ENCODE results near the gene RAB11FIP4.
"Not testable (repeated sequence)": the region's sequence is repeated elsewhere in the genome, so short reads cannot be mapped to it uniquely, and the experiment has no call there.

The RAB11FIP4 gene

GRCh38 chr17:31433091-31433790, 41.8 kb downstream of the RAB11FIP4 start:
- DNase-seq (ENCODE audit: low read depth in 2 of 2), result no peak

- DNase-seq (ENCODE audit: low read depth in 2 of 2), result no peak
Observed at GRCh38 chr17:31433811-31434726, 42.6 kb downstream of the RAB11FIP4 start.

GRCh38 chr17:31434727-31435050, 43.2 kb downstream of the RAB11FIP4 start:
- no peak for DNase-seq (ENCODE audit: low read depth in 2 of 2)

GRCh38 chr17:31435581-31435980, 44.1 kb downstream of the RAB11FIP4 start:
- no peak for DNase-seq (ENCODE audit: low read depth in 2 of 2)

- DNase-seq (ENCODE audit: low read depth in 2 of 2), result no peak
Observed at GRCh38 chr17:31437720-31438400, 46.4 kb downstream of the RAB11FIP4 start.

- no peak for DNase-seq (ENCODE audit: low read depth in 2 of 2)
Observed at GRCh38 chr17:31439716-31440115, 48.2 kb downstream of the RAB11FIP4 start.

GRCh38 chr17:31442276-31442675, 50.8 kb downstream of the RAB11FIP4 start:
- no peak for DNase-seq (ENCODE audit: low read depth in 2 of 2)

GRCh38 chr17:31442856-31443255, 51.4 kb downstream of the RAB11FIP4 start:
- DNase-seq (ENCODE audit: low read depth in 2 of 2), result not testable (repeated sequence)

GRCh38 chr17:31443386-31443785, 51.9 kb downstream of the RAB11FIP4 start:
- no peak for DNase-seq (ENCODE audit: low read depth in 2 of 2)

- no peak for DNase-seq (ENCODE audit: low read depth in 2 of 2)
Observed at GRCh38 chr17:31444026-31444425, 52.6 kb downstream of the RAB11FIP4 start.

GRCh38 chr17:31446195-31446967, 54.9 kb downstream of the RAB11FIP4 start:
- no peak for DNase-seq (ENCODE audit: low read depth in 2 of 2)

GRCh38 chr17:31448467-31449077, 57.1 kb downstream of the RAB11FIP4 start:
- no peak for DNase-seq (ENCODE audit: low read depth in 2 of 2)

- no peak for DNase-seq (ENCODE audit: low read depth in 2 of 2)
Observed at GRCh38 chr17:31449111-31449510, 57.6 kb downstream of the RAB11FIP4 start.

- no peak for DNase-seq (ENCODE audit: low read depth in 2 of 2)
Observed at GRCh38 chr17:31449746-31450145, 58.3 kb downstream of the RAB11FIP4 start.

GRCh38 chr17:31452101-31452500, 60.6 kb downstream of the RAB11FIP4 start:
- DNase-seq (ENCODE audit: low read depth in 2 of 2), result no peak

- DNase-seq (ENCODE audit: low read depth in 2 of 2), result no peak
Observed at GRCh38 chr17:31452561-31453110, 61.2 kb downstream of the RAB11FIP4 start.

- no peak for DNase-seq (ENCODE audit: low read depth in 2 of 2)
Observed at GRCh38 chr17:31453896-31454295, 62.4 kb downstream of the RAB11FIP4 start.

GRCh38 chr17:31456814-31457213, 65.3 kb downstream of the RAB11FIP4 start:
- no peak for DNase-seq (ENCODE audit: low read depth in 2 of 2)

- DNase-seq (ENCODE audit: low read depth in 2 of 2), result no peak
Observed at GRCh38 chr17:31457391-31458234, 66.1 kb downstream of the RAB11FIP4 start.

GRCh38 chr17:31458829-31459228, 67.4 kb downstream of the RAB11FIP4 start:
- DNase-seq (ENCODE audit: low read depth in 2 of 2), result no peak

All from stimulated activated CD4-positive, alpha-beta T cell treated with anti-CD3 and anti-CD28 coated beads, Interleukin-15, amount 100 ng/mL, for 48 hours (primary cell).